GM19455 (cell line): ENCODE data around the gene CACNA1G.

Source experiments
- ATAC-seq: cut with Tn5 transposase; IDR thresholded peaks from one replicate; pipeline ENCODE4 v1.9.1; 2021; ENCODE audit not compliant: unreplicated experiment

CACNA1G gene

GRCh38 chr17:50560185-50560824 is at the start of gene CACNA1G:
Gene CACNA1G (plus strand): TSS chr17:50560715. CDS start chr17:50561460, 745 bp downstream.
- peak; percentile 92 for ATAC-seq

GRCh38 chr17:50511058-50511457 is 49.5 kb upstream of the CACNA1G start:
- peak; percentile 78 for ATAC-seq

GRCh38 chr17:50513495-50513894 is 47.0 kb upstream of the CACNA1G start:
- ATAC-seq: no peak

- no peak for ATAC-seq
Observed at GRCh38 chr17:50514388-50514787, 46.1 kb upstream of the CACNA1G start.

GRCh38 chr17:50514936-50515702 is 45.4 kb upstream of the CACNA1G start:
- no peak for ATAC-seq

- ATAC-seq: no peak
Observed at GRCh38 chr17:50517011-50517410, 43.5 kb upstream of the CACNA1G start.

- no peak for ATAC-seq
Observed at GRCh38 chr17:50517504-50518383, 42.8 kb upstream of the CACNA1G start.

GRCh38 chr17:50518384-50519023 is 42.0 kb upstream of the CACNA1G start:
- ATAC-seq: no peak

- ATAC-seq: no peak
Observed at GRCh38 chr17:50519141-50519834, 41.2 kb upstream of the CACNA1G start.

- ATAC-seq: no peak
Observed at GRCh38 chr17:50520483-50520882, 40.0 kb upstream of the CACNA1G start.

GRCh38 chr17:50521514-50521913 is 39.0 kb upstream of the CACNA1G start:
- no peak for ATAC-seq

- ATAC-seq: no peak
Observed at GRCh38 chr17:50522766-50523165, 37.7 kb upstream of the CACNA1G start.

- no peak for ATAC-seq
Observed at GRCh38 chr17:50523208-50523607, 37.3 kb upstream of the CACNA1G start.

GRCh38 chr17:50524838-50525237 is 35.7 kb upstream of the CACNA1G start:
- ATAC-seq: no peak

- no peak for ATAC-seq
Observed at GRCh38 chr17:50527155-50527762, 33.3 kb upstream of the CACNA1G start.

- no peak for ATAC-seq
Observed at GRCh38 chr17:50527949-50528474, 32.5 kb upstream of the CACNA1G start.

- no peak for ATAC-seq
Observed at GRCh38 chr17:50529849-50530248, 30.7 kb upstream of the CACNA1G start.

GRCh38 chr17:50531428-50532025 is 29.0 kb upstream of the CACNA1G start:
- no peak for ATAC-seq

GRCh38 chr17:50532452-50533024 is 28.0 kb upstream of the CACNA1G start, which contains the start of gene EPN3:
Gene EPN3 (plus strand): TSS chr17:50532735. CDS start chr17:50536557, 3,822 bp downstream.
- no peak for ATAC-seq
